HG03095 (cell line): ENCODE measurements around the gene ASPHD1.
"Not testable (repeated sequence)": the region's sequence is repeated elsewhere in the genome, so short reads cannot be mapped to it uniquely, and the experiment has no call there.

Source experiments
- ATAC-seq: cut with Tn5 transposase; IDR thresholded peaks from one replicate; pipeline ENCODE4 v1.9.1; 2021; ENCODE audit warnings: moderate library complexity; ENCODE audit not compliant: unreplicated experiment

ASPHD1 gene

GRCh38 chr16:29927070-29927905, 27.0 kb downstream of the ASPHD1 start:
- no peak for ATAC-seq

- ATAC-seq: not testable (repeated sequence)
Observed at GRCh38 chr16:29931750-29932149, 31.5 kb downstream of the ASPHD1 start.

- ATAC-seq: no peak
Observed at GRCh38 chr16:29940656-29941055, 40.4 kb downstream of the ASPHD1 start.

GRCh38 chr16:29943846-29944799, 43.8 kb downstream of the ASPHD1 start:
- ATAC-seq: no peak

- ATAC-seq: no peak
Observed at GRCh38 chr16:29947897-29948296, 47.6 kb downstream of the ASPHD1 start.

GRCh38 chr16:29950806-29951461, 50.6 kb downstream of the ASPHD1 start:
- no peak for ATAC-seq

- ATAC-seq: no peak
Observed at GRCh38 chr16:29951625-29952365, 51.5 kb downstream of the ASPHD1 start.
